Astrocyte (in vitro differentiated cells and primary cell): Measurements from ENCODE around the gene HLCS.

Experiments
- CTCF ChIP-seq: IDR thresholded peaks from 2 replicates; pipeline ENCODE4 v1.5.1; 2011; ENCODE audit warnings: low read depth, mild to moderate bottlenecking, inconsistent platforms, low read length, moderate library complexity; ENCODE audit not compliant: insufficient read depth
- EZH2 ChIP-seq: IDR thresholded peaks from 2 replicates; pipeline ENCODE4 v1.6.1; 2012; ENCODE audit warnings: mild to moderate bottlenecking, low read length, inconsistent platforms; ENCODE audit not compliant: insufficient read depth

- no peak for TF ChIP-seq CTCF
- no peak for TF ChIP-seq EZH2
Observed at GRCh38 chr21:36713746-36714145, 252.7 kb downstream of the HLCS start.
